ENCODE measurements around the gene EEIG2.

Gene EEIG2

DNA sequence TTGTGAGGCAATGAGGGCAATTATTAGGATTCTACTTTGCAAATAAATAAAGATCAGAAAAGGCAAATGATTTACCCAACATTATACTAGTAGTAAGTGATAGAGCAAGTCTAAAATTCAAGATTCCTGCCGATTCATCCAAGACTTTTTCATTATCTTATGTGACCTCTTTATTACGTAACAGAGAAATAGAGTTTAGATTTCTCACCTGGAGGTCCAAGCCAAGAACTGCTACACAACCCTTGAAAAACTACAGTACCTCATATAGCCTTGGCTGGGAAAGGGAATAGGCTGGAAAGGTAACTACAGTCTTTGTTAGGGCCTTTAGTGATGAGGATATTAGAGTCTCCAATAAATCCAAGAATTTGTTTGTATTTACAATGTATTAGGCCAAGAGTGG is 13.3 kb downstream of the EEIG2 start:
- Histone ChIP-seq H3K36me3 (ENCODE audit: control insufficient read depth, insufficient read depth, low read length) (no peaks in the 10 kb centered on the region), H3K27me3 (replicated peaks; ENCODE audit: control insufficient read depth, insufficient read depth, low read length, poor library complexity, severe bottlenecking) (no peaks in the 10 kb centered on the region), H3K4me1 (ENCODE audit: control insufficient read depth, insufficient read depth, low read length, poor library complexity, severe bottlenecking) (peaks cover 3% of the 10 kb centered on the region), H3K4me3 (ENCODE audit: insufficient read depth, low read depth, low read length, poor library complexity, severe bottlenecking) (no peak overlapping the region), H3K9me3 (ENCODE audit: control insufficient read depth, low read length) (no peaks in the 10 kb centered on the region), H3K27ac (ENCODE audit: insufficient read depth, low read length, poor library complexity, severe bottlenecking) (no peak overlapping the region)
- DNase-seq = no peak

DNA sequence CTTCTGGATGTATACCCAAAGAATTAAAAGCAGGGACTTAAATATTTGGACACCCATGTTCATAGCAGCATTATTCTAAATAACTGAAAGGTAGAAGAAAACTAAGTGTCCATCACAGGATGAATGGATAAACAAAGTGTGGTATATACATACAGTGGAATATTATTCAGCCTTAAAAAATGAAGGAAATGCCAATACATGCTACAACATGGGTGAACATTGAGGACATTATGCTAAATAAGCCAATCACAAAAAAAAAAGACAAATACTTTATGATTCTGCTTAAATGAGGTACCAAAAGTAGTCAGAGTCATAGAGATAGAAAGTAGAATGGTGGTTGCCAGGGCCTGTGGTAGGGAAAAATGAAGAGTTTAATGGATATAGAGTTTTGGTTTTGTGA is 14.1 kb downstream of the EEIG2 start:
- H3K27me3 ChIP-seq (replicated peaks; ENCODE audit: control insufficient read depth, insufficient read depth, low read length, poor library complexity, severe bottlenecking) = no peaks in the 10 kb centered on the region

DNA sequence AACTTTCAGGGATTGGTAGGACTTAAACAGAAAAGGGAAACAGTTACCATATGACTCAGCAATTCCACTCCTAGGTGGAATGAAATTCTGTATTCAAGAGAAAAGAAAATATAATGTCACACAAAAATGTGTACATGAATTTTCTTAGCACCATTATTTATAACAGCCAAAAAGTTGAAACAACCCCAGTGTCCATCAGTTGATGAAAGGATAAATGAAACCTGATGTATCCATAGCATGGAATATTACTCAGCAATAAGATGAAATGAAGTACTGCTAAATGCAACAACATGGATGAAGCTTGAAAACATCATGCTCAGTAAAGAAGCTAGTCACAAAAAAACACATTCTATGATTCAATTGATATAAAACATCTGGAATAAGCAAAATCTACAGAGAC is 15.5 kb downstream of the EEIG2 start:
- H3K27ac ChIP-seq (ENCODE audit: insufficient read depth, low read length, poor library complexity, severe bottlenecking) = no peak overlapping the region
- H3K4me3 ChIP-seq (ENCODE audit: insufficient read depth, low read depth, low read length, poor library complexity, severe bottlenecking) = no peak overlapping the region
- no peaks in the 10 kb centered on the region for H3K27me3 ChIP-seq (replicated peaks; ENCODE audit: control insufficient read depth, insufficient read depth, low read length, poor library complexity, severe bottlenecking)
- H3K4me1 ChIP-seq (ENCODE audit: control insufficient read depth, insufficient read depth, low read length, poor library complexity, severe bottlenecking) = no peaks in the 10 kb centered on the region
- H3K36me3 ChIP-seq (ENCODE audit: control insufficient read depth, insufficient read depth, low read length) = no peaks in the 10 kb centered on the region
- H3K9me3 ChIP-seq (ENCODE audit: control insufficient read depth, low read length) = no peaks in the 10 kb centered on the region
- no peak for DNase-seq

More for the DNA sequence above, 14.1 kb downstream of the EEIG2 start:
- no peak overlapping the region for H3K4me3 ChIP-seq (ENCODE audit: insufficient read depth, low read depth, low read length, poor library complexity, severe bottlenecking)
- H3K4me1 ChIP-seq (ENCODE audit: control insufficient read depth, insufficient read depth, low read length, poor library complexity, severe bottlenecking) = peaks cover 3% of the 10 kb centered on the region
- H3K36me3 ChIP-seq (ENCODE audit: control insufficient read depth, insufficient read depth, low read length) = no peaks in the 10 kb centered on the region
- no peak overlapping the region for H3K27ac ChIP-seq (ENCODE audit: insufficient read depth, low read length, poor library complexity, severe bottlenecking)
- no peak for DNase-seq
- no peaks in the 10 kb centered on the region for H3K9me3 ChIP-seq (ENCODE audit: control insufficient read depth, low read length)

DNA sequence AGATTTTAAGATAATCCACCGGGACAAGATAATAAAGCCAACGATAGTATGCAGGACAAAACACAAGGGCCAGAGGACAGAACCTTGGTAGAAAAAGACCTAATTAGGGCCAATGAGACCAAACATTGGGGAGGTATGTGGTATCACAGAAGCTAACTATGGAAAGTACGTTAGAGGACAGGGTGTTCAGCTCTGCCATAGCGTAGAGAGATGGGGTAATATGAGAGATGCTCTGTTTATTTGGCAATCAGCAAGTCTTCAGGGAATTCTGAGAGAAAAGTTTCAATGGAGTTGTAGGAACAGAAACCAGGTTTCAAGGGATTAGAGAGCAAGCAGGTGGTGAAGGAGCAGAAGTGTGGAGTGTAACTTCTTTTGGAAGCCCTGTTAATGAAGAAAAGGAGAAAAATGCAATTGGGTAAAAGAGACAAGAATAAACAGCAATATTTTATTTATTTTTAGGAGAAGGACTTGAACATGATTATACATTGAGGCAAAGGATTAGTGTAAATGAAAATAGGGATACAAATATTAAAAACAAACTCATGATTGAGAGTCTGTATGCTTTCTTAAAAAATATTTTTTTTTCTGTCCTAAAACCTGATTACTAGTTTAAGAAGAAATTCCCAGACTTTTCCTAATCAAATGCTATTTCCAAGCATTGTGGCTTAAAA is 24.0 kb downstream of the EEIG2 start:
- peaks cover 6% of the 10 kb centered on the region for H3K4me1 ChIP-seq (ENCODE audit: control insufficient read depth, insufficient read depth, low read length, poor library complexity, severe bottlenecking)
- no peak overlapping the region for H3K27ac ChIP-seq (ENCODE audit: insufficient read depth, low read length, poor library complexity, severe bottlenecking)
- H3K27me3 ChIP-seq (replicated peaks; ENCODE audit: control insufficient read depth, insufficient read depth, low read length, poor library complexity, severe bottlenecking) = no peaks in the 10 kb centered on the region
- no peaks in the 10 kb centered on the region for H3K36me3 ChIP-seq (ENCODE audit: control insufficient read depth, insufficient read depth, low read length)
- H3K4me3 ChIP-seq (ENCODE audit: insufficient read depth, low read depth, low read length, poor library complexity, severe bottlenecking) = no peak overlapping the region
- DNase-seq = no peak
- no peaks in the 10 kb centered on the region for H3K9me3 ChIP-seq (ENCODE audit: control insufficient read depth, low read length)

DNA sequence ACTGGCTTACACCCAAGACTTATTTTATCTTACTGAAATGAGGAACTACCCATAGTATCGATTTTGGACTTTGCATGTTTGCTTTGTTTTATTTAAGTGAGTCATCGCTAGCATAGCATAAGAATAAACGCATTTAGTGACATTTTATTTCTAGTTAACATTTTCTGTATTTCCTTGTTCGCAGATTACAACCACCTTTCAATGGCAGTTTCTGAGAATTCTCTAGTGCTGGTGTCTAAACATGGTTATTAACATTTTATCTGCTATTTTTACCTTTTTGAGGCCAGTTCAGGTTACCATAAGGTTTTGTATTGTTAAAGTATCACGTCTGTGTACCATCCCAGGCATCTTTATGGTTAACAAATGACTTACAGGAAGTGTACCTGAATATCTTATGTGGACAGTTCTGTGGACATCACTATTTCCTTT is 24.5 kb downstream of the EEIG2 start:
- no peaks in the 10 kb centered on the region for H3K9me3 ChIP-seq (ENCODE audit: control insufficient read depth, low read length)
- no peaks in the 10 kb centered on the region for H3K27me3 ChIP-seq (replicated peaks; ENCODE audit: control insufficient read depth, insufficient read depth, low read length, poor library complexity, severe bottlenecking)
- DNase-seq = no peak
- no peak overlapping the region for H3K27ac ChIP-seq (ENCODE audit: insufficient read depth, low read length, poor library complexity, severe bottlenecking)
- no peaks in the 10 kb centered on the region for H3K36me3 ChIP-seq (ENCODE audit: control insufficient read depth, insufficient read depth, low read length)
- peaks cover 6% of the 10 kb centered on the region for H3K4me1 ChIP-seq (ENCODE audit: control insufficient read depth, insufficient read depth, low read length, poor library complexity, severe bottlenecking)
- no peak overlapping the region for H3K4me3 ChIP-seq (ENCODE audit: insufficient read depth, low read depth, low read length, poor library complexity, severe bottlenecking)

DNA sequence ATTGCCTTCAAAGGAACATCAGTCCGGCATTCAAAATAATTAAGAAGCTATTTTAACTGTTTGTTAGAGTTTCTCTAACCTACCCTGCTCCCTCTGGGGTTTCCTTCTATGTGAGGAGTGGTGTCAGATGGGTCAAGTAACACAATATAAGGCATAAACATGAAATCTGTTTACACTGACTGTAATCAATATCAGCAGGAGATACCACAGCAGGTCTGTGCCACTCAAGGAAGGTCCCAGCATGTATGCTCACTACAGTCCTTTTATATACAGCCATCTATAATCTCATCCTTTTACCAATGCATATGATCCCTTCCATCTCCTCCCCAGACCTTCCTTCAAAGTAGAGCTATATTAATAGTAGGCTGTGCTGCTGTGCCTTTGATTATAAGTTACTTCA is 25.4 kb downstream of the EEIG2 start:
- Histone ChIP-seq H3K27me3 (replicated peaks; ENCODE audit: control insufficient read depth, insufficient read depth, low read length, poor library complexity, severe bottlenecking) (no peaks in the 10 kb centered on the region), H3K36me3 (ENCODE audit: control insufficient read depth, insufficient read depth, low read length) (no peaks in the 10 kb centered on the region), H3K4me1 (ENCODE audit: control insufficient read depth, insufficient read depth, low read length, poor library complexity, severe bottlenecking) (peaks cover 13% of the 10 kb centered on the region), H3K27ac (ENCODE audit: insufficient read depth, low read length, poor library complexity, severe bottlenecking) (no peak overlapping the region), H3K9me3 (ENCODE audit: control insufficient read depth, low read length) (no peaks in the 10 kb centered on the region), H3K4me3 (ENCODE audit: insufficient read depth, low read depth, low read length, poor library complexity, severe bottlenecking) (no peak overlapping the region)
- no peak for DNase-seq

DNA sequence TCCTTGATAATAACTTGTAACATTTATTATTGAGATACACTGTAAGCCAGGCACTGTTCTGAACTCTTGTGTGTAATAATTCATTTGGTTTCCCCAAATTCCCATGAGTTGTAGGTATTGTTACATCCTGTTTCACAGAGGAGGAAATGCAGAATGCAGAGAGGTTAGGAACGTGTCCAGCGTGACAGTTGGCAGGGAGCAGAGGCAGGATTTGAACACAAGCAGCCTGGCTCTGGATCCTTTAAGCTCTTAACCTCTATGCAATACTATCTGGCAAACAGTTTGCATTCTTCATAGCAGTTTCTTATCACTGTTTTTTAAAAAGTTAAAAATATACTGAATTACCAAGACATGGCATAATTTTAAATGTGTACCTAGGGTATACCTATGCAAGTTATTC is 30.5 kb downstream of the EEIG2 start:
- Histone ChIP-seq H3K27ac (ENCODE audit: insufficient read depth, low read length, poor library complexity, severe bottlenecking) (peak overlapping the region; percentile 70), H3K9me3 (ENCODE audit: control insufficient read depth, low read length) (no peaks in the 10 kb centered on the region), H3K36me3 (ENCODE audit: control insufficient read depth, insufficient read depth, low read length) (no peaks in the 10 kb centered on the region), H3K4me3 (ENCODE audit: insufficient read depth, low read depth, low read length, poor library complexity, severe bottlenecking) (no peak overlapping the region), H3K4me1 (ENCODE audit: control insufficient read depth, insufficient read depth, low read length, poor library complexity, severe bottlenecking) (peaks cover 27% of the 10 kb centered on the region), H3K27me3 (replicated peaks; ENCODE audit: control insufficient read depth, insufficient read depth, low read length, poor library complexity, severe bottlenecking) (no peaks in the 10 kb centered on the region)
- DNase-seq = no peak

DNA sequence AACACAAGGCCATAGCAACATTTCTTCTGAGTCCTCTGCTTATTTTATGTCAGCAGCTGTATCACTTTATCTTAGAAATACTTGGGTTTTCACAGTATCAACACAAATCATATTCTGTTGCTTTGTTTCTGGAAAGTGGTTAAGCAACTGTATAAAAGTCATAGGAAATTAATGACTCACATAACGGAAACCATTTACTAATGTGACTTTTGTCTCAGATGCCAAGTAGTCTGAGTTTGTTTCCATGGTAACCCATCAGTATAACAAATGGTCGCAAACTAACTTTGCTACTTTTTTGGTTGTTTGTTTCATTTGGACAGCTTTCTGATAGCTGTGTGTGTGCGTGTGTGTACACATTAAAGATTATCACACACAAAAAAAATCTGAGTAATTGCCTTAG is 31.1 kb downstream of the EEIG2 start:
- Histone ChIP-seq H3K4me1 (ENCODE audit: control insufficient read depth, insufficient read depth, low read length, poor library complexity, severe bottlenecking) (peaks cover 26% of the 10 kb centered on the region), H3K4me3 (ENCODE audit: insufficient read depth, low read depth, low read length, poor library complexity, severe bottlenecking) (peak overlapping the region; percentile 4), H3K27ac (ENCODE audit: insufficient read depth, low read length, poor library complexity, severe bottlenecking) (peak overlapping the region; percentile 70), H3K9me3 (ENCODE audit: control insufficient read depth, low read length) (no peaks in the 10 kb centered on the region), H3K27me3 (replicated peaks; ENCODE audit: control insufficient read depth, insufficient read depth, low read length, poor library complexity, severe bottlenecking) (no peaks in the 10 kb centered on the region), H3K36me3 (ENCODE audit: control insufficient read depth, insufficient read depth, low read length) (no peaks in the 10 kb centered on the region)
- DNase-seq = no peak

DNA sequence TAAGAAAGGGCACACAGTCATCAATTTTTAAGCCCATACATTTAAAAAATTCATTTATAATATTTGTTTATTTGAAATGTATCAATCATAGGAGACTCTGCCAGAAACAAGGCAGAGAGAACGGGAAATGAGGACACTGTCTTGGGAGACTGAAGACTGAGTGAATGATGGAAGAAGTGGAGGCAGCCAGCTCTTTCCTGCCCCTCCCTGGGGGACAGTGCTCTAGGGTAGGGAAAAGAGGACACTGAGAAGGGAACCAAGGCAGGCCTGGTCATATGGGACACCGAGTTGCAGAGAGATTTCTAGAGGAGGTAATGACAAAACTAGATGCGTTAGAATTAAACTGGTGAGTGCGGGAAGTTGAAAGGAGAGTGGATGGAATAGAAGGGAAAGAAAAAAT is 31.6 kb downstream of the EEIG2 start:
- Histone ChIP-seq H3K36me3 (ENCODE audit: control insufficient read depth, insufficient read depth, low read length) (no peaks in the 10 kb centered on the region), H3K27ac (ENCODE audit: insufficient read depth, low read length, poor library complexity, severe bottlenecking) (peak overlapping the region; percentile 70), H3K9me3 (ENCODE audit: control insufficient read depth, low read length) (no peaks in the 10 kb centered on the region), H3K4me1 (ENCODE audit: control insufficient read depth, insufficient read depth, low read length, poor library complexity, severe bottlenecking) (peaks cover 22% of the 10 kb centered on the region), H3K4me3 (ENCODE audit: insufficient read depth, low read depth, low read length, poor library complexity, severe bottlenecking) (peak overlapping the region; percentile 4), H3K27me3 (replicated peaks; ENCODE audit: control insufficient read depth, insufficient read depth, low read length, poor library complexity, severe bottlenecking) (no peaks in the 10 kb centered on the region)
- no peak for DNase-seq

DNA sequence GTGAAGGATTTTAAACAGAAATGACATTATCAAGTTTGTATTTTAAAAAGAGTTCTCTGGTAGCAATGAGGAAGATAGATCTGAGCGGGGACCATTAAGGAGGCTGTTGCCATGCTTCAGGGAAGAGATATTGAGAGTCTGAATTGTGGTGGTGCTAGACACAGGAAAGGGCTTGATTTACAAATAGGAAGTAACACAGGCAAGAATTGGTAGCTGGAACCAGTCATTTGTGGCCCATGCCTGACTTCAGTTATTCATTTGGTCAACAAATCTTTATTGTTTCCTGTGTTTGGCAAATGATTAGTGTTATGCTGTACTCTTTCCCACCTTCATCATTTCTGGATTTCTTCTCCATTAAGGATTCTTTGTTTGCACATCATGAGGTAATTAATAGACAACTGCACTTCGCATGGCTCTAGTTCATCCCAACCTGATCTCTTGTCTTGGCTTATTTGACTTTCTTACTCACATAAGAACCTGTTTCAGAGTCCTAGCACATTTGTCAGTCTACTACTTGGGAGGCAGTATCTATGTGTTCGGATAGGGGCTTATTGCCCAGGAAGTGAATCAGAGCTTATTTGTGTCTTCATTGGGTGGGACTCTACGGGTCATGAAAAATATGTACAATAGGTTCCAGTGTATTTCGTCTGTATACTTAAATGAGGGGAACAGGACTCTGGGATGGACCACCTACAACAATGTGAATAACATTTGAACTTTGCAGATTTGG is 32.3 kb downstream of the EEIG2 start:
- DNase-seq = no peak
- peak overlapping the region; percentile 70 for H3K27ac ChIP-seq (ENCODE audit: insufficient read depth, low read length, poor library complexity, severe bottlenecking)
- no peak overlapping the region for H3K4me3 ChIP-seq (ENCODE audit: insufficient read depth, low read depth, low read length, poor library complexity, severe bottlenecking)

More for the DNA sequence above, 32.3 kb downstream of the EEIG2 start:
- Histone ChIP-seq H3K4me1 (ENCODE audit: control insufficient read depth, insufficient read depth, low read length, poor library complexity, severe bottlenecking) (peaks cover 22% of the 10 kb centered on the region), H3K36me3 (ENCODE audit: control insufficient read depth, insufficient read depth, low read length) (no peaks in the 10 kb centered on the region), H3K27me3 (replicated peaks; ENCODE audit: control insufficient read depth, insufficient read depth, low read length, poor library complexity, severe bottlenecking) (no peaks in the 10 kb centered on the region), H3K9me3 (ENCODE audit: control insufficient read depth, low read length) (no peaks in the 10 kb centered on the region)
